Measurements from ENCODE around the gene PGAP1. TPM values are rescaled to one million over a fixed set of nuclear protein-coding genes. Genes with fewer than 3 reads are reported as not detected.

Gene PGAP1
- total and polyA plus RNA-seq, 10 of the 15 experiments (the other 5 are each of a cell fraction or from before 2014, with no cell fraction given) = 0.75 to 4.7 (median 3.0) TPM

DNA sequence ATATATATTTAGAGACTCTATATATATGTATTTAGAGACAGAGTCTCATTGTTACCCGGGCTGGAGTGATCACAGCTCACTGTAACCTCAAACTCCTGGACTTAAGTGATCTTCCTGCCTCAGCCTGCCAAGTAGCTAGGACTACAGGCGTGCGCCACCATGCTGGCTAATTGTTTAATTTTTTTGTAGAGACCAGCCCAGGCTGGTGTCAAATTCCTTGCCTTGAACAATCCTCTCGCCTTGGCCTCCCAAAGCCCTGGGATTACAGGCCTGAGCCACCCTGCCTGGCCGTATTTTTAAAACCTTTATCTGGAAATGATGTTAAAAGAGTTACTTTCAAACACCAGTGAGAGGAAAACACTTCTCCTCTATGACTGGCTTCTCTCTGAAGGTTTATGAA, 30.9 kb upstream of the PGAP1 start:
- WGBS (ENCODE audit: insufficient coverage, insufficient replicate concordance, low lambda C conversion rate, missing lambda C conversion rate) = 66% methylated on average over 5 of the region's 5 CpGs
- intact Hi-C loops (cut with micrococcal nuclease; ENCODE audit: unreplicated experiment) = no loop called here
- Histone ChIP-seq H3K4me1 (ENCODE audit: control insufficient read depth, insufficient read depth, low read length) (peaks cover 3% of the 10 kb centered on the region; the same call in 1 of the 2 replicates), H3K27ac (ENCODE audit: control insufficient read depth, insufficient read depth) (no peak overlapping the region), H3K4me2 (ENCODE audit: control insufficient read depth, insufficient read depth) (no peak overlapping the region), H3K4me3 (no peak overlapping the region), H3K27me3 (replicated peaks in 1 of 2; ENCODE audit: control insufficient read depth in 2 of 2, insufficient read depth in 2 of 2, low read length in 1 of 2) (no peaks in the 10 kb centered on the region), H3K9ac (ENCODE audit: control insufficient read depth, insufficient read depth, low read length) (no peak overlapping the region), H3K79me2 (ENCODE audit: control insufficient read depth, insufficient read depth, low read length) (no peaks in the 10 kb centered on the region), H3K9me3 (replicated peaks; ENCODE audit: control insufficient read depth, insufficient read depth, low read length) (no peaks in the 10 kb centered on the region; the same call in 2 of the 3 replicates), H4K20me1 (ENCODE audit: control insufficient read depth, insufficient read depth) (no peaks in the 10 kb centered on the region), H3K36me3 (ENCODE audit: control insufficient read depth in 2 of 2, insufficient read depth in 2 of 2, low read length in 1 of 2) (no peaks in the 10 kb centered on the region), H2AFZ (ENCODE audit: control insufficient read depth, low read depth, low read length) (no peak overlapping the region)
- ATAC-seq (no peak), DNase-seq (ENCODE audit: low read depth, low spot score) (no peak), FAIRE-seq (no peak)
- no TSS peak for BruUV-seq (replicated peaks)
- in situ Hi-C loops (cut with MboI) = no loop called here
- ChIA-PET CTCF (interaction anchor here (1.1 kb wide), 1 partner anchor 211 kb away, joined by 3 read pairs; no protein-coding TSS in a partner anchor), SMC1A (ENCODE audit: uncharacterized antibody, unreplicated experiment) (no interaction called here), RAD21 (ENCODE audit: unreplicated experiment) (interaction anchor here (0.7 kb wide), 1 partner anchor 121 kb away, joined by 3 read pairs; no protein-coding TSS in a partner anchor), POLR2A (interaction anchor here (0.6 kb wide), 1 partner anchor 291 kb away, joined by 3 read pairs; no protein-coding TSS in a partner anchor)
- TF ChIP-seq IRF4 (IDR thresholded peaks at IDR 0.05; ENCODE audit: low read depth, low read length) (no peak), JUNB (IDR thresholded peaks at IDR 0.05) (no peak), CREM (IDR thresholded peaks at IDR 0.05; ENCODE audit: low read depth) (no peak), FOS (IDR thresholded peaks at IDR 0.05; ENCODE audit: borderline replicate concordance, extremely low read depth, insufficient read length) (no peak)

DNA sequence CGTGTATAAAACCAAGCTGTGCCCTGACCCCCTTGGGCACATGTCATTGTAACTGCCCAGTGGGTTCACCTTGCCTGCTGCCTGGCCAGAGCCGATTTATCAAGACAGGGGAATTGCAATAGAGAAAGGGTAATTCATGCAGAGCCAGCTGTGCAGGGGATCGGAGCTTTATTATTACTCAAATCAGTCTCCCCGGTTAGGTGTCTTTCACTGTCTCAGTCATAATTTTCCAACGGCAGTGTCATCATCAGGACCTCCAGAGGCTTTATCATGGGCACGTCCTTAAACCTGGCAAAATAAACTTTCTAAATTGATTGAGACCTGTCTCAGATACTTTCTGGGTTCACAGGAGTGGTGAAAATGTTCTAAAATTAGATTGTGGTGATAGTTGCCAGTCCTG, 29.6 kb upstream of the PGAP1 start:
- SMC1A ChIA-PET (ENCODE audit: uncharacterized antibody, unreplicated experiment) = interaction anchor here (1.4 kb wide), 1 partner anchor 28 kb away, joined by 3 read pairs; no protein-coding TSS in a partner anchor
- RAD21 ChIA-PET (ENCODE audit: unreplicated experiment) = no interaction called here
- CTCF ChIA-PET = interaction anchor here (1.1 kb wide), 1 partner anchor 84 kb away, joined by 3 read pairs; no protein-coding TSS in a partner anchor
- H2AFZ ChIP-seq (ENCODE audit: control insufficient read depth, low read depth, low read length) = no peak overlapping the region
- no peak overlapping the region for H3K27ac ChIP-seq (ENCODE audit: control insufficient read depth, insufficient read depth)
- no peaks in the 10 kb centered on the region for H3K27me3 ChIP-seq (replicated peaks in 1 of 2; ENCODE audit: control insufficient read depth in 2 of 2, insufficient read depth in 2 of 2, low read length in 1 of 2)
- no peak for FAIRE-seq
- H4K20me1 ChIP-seq (ENCODE audit: control insufficient read depth, insufficient read depth) = no peaks in the 10 kb centered on the region
- no peaks in the 10 kb centered on the region for H3K4me1 ChIP-seq (ENCODE audit: control insufficient read depth, insufficient read depth, low read length)
- no peak for TF ChIP-seq ZSCAN29 (IDR thresholded peaks at IDR 0.05)
- no peak for TF ChIP-seq POLR2AphosphoS2 (IDR thresholded peaks at IDR 0.05; ENCODE audit: low read depth, low read length)
- TF ChIP-seq NFIC (IDR thresholded peaks at IDR 0.05; ENCODE audit: low read depth, low read length) = no peak
- no peak for TF ChIP-seq SMC3 (IDR thresholded peaks at IDR 0.05; ENCODE audit: borderline replicate concordance, low read length)
- TF ChIP-seq ZBED1 (IDR thresholded peaks at IDR 0.05; ENCODE audit: borderline replicate concordance) = no peak
- no peak for TF ChIP-seq BCL11A (IDR thresholded peaks at IDR 0.05; ENCODE audit: low read depth, low read length)
- TF ChIP-seq, protein P1, sequence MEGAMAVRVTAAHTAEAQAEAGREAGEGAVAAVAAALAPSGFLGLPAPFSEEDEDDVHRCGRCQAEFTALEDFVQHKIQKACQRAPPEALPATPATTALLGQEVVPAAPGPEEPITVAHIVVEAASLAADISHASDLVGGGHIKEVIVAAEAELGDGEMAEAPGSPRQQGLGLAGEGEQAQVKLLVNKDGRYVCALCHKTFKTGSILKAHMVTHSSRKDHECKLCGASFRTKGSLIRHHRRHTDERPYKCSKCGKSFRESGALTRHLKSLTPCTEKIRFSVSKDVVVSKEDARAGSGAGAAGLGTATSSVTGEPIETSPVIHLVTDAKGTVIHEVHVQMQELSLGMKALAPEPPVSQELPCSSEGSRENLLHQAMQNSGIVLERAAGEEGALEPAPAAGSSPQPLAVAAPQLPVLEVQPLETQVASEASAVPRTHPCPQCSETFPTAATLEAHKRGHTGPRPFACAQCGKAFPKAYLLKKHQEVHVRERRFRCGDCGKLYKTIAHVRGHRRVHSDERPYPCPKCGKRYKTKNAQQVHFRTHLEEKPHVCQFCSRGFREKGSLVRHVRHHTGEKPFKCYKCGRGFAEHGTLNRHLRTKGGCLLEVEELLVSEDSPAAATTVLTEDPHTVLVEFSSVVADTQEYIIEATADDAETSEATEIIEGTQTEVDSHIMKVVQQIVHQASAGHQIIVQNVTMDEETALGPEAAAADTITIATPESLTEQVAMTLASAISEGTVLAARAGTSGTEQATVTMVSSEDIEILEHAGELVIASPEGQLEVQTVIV (IDR thresholded peaks at IDR 0.05; ENCODE audit: borderline replicate concordance, partially characterized antibody) = no peak
- DNase-seq (ENCODE audit: low read depth, low spot score) = no peak
- no peak overlapping the region for H3K9ac ChIP-seq (ENCODE audit: control insufficient read depth, insufficient read depth, low read length)
- no peaks in the 10 kb centered on the region for H3K79me2 ChIP-seq (ENCODE audit: control insufficient read depth, insufficient read depth, low read length)
- H3K36me3 ChIP-seq (ENCODE audit: control insufficient read depth in 2 of 2, insufficient read depth in 2 of 2, low read length in 1 of 2) = no peaks in the 10 kb centered on the region
- POLR2A ChIA-PET = no interaction called here
- BruUV-seq (replicated peaks) = no TSS peak
- H3K4me3 ChIP-seq = no peak overlapping the region
- in situ Hi-C loops (cut with MboI) = no loop called here
- WGBS (ENCODE audit: insufficient coverage, insufficient replicate concordance, low lambda C conversion rate, missing lambda C conversion rate) = 20% methylated on average over 6 of the region's 6 CpGs
- no peak for ATAC-seq
- H3K4me2 ChIP-seq (ENCODE audit: control insufficient read depth, insufficient read depth) = no peak overlapping the region
- no peaks in the 10 kb centered on the region; the same call in 2 of the 3 replicates for H3K9me3 ChIP-seq (replicated peaks; ENCODE audit: control insufficient read depth, insufficient read depth, low read length)
- intact Hi-C loops (cut with micrococcal nuclease; ENCODE audit: unreplicated experiment) = no loop called here

Data from GM12878 (cell line).